Measurements from ENCODE around the gene UBAP2L.
"Not testable (repeated sequence)": the region's sequence is repeated elsewhere in the genome, so short reads cannot be mapped to it uniquely, and the experiment has no call there.

The UBAP2L gene

DNA sequence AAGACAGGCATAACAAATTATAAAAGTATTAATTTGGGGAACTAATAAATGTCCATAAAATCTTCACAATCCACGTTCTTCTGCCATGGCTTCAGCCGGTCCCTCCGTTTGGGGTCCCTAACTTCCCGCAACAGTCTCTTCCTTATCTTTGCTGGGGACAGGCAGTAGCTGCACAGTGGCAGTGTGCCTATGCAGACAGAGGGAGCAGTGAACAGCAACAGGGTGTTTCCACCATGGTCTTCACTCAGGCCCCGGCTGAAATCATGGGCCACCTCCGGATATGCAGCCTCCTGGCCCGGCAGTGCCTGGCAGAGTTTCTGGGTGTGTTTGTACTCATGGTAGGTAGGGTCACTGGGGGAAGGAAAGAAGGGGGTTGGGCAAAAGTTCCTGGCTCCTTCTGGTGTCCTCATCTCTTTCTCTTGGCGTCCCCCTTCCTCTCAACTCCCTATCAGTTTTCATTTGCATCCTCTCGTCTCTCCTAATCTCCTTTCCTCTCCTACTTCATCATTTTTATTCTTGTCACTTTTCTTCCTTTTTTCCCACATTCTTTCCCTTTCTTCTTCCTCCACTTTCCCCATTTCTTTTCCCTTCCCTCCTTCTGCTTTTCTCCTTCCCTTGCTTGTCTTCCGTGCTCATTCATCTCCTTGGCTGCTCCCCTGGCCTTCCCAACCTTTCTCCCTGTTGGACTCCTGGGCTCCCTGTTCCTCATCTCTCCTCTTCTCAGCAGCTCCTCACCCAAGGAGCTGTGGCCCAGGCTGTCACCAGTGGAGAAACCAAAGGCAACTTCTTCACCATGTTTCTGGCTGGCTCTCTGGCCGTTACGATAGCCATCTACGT lies 91.7 kb downstream of the UBAP2L start:
- not testable (repeated sequence) for DNase-seq

- no peak for DNase-seq
Measured at GRCh38 chr1:154313066-154313356, 92.3 kb downstream of the UBAP2L start.

DNA sequence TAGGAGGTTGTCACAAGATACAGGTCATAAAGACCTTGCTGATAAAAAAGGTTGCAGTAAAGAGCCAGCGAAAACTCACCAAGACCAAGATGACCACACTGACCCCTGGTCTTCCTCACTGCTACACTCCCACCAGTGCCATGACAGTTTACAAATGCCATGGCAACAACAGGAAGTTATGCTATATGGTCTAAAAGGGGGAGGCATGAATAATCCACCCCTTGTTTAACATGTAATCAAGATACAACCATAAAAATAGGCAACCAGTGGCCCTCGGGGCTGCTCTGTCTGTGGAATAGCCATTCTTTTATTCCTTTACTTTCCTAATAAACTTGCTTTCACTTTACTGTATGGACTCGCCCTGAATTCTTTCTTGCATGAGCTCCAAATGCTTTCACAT lies 93.5 kb downstream of the UBAP2L start:
- DNase-seq: not testable (repeated sequence)

GRCh38 chr1:154316704-154317103 lies 95.9 kb downstream of the UBAP2L start:
- DNase-seq: no peak

GRCh38 chr1:154318386-154318785 lies 97.6 kb downstream of the UBAP2L start:
- no peak for DNase-seq

Data from inflammatory macrophage treated with lipopolysaccharide for 1 hour (primary cell).